IMR-90 (cell line): Measurements from ENCODE around the gene ZMIZ1. TPM values are rescaled to one million over a fixed set of nuclear protein-coding genes. Genes with fewer than 3 reads are reported as not detected.

Experiments
- ATAC-seq: fragments of 200-7000 bp; cut with Tn5 transposase; 2 replicates; pipeline ENCODE4 v1.9.1; 2020; ENCODE audit warnings: low read depth, mild to moderate bottlenecking, moderate library complexity
- BruUV-seq: library from RNA; stranded (reverse); fragments of 400-500 nt; replicated peaks from 2 replicates; lab custom pipeline; 2021; lab: Mats Ljungman, UMichigan
- CTCF ChIA-PET: fragments of 300-600 bp; formaldehyde crosslinking; extraction: SDS; loops from one replicate; lab custom pipeline; 2021; ENCODE audit warnings: antibody characterized with exemption; lab: Yijun Ruan, JAX
- POLR2A ChIA-PET: fragments of 300-600 bp; sonication (Branson Sonifier 250); formaldehyde crosslinking; loops from one replicate; lab custom pipeline; 2022; ENCODE audit warnings: antibody characterized with exemption; ENCODE audit not compliant: unreplicated experiment; lab: Charles Lee
- DNase-seq: peaks from one replicate; pipeline ENCODE4 v3.0.0; 2013
- H2AFZ ChIP-seq: replicated peaks from 2 replicates; pipeline ENCODE3; 2013; ENCODE audit warnings: low read length, mild to moderate bottlenecking; ENCODE audit not compliant: poor library complexity
- H2AK5ac ChIP-seq: 2 replicates; pipeline ENCODE4 v1.6.1; 2013; ENCODE audit warnings: low read depth, low read length, inconsistent platforms
- H2AK9ac ChIP-seq: replicated peaks from 2 replicates; pipeline ENCODE3; 2013; ENCODE audit warnings: mild to moderate bottlenecking, low read depth, low read length, moderate library complexity; ENCODE audit not compliant: poor library complexity
- H2BK120ac ChIP-seq: 2 replicates; pipeline ENCODE4 v1.6.1; 2013; ENCODE audit warnings: low read depth, low read length, inconsistent platforms
- H2BK15ac ChIP-seq: 3 replicates; pipeline ENCODE4 v1.6.1; 2013; ENCODE audit warnings: low read depth, low read length, inconsistent platforms
- H2BK20ac ChIP-seq: 2 replicates; pipeline ENCODE4 v1.6.1; 2013; ENCODE audit warnings: low read depth, mild to moderate bottlenecking, inconsistent platforms, low read length, moderate library complexity
- H2BK5ac ChIP-seq: 2 replicates; pipeline ENCODE4 v1.6.1; 2013; ENCODE audit warnings: mild to moderate bottlenecking, low read depth, low read length, inconsistent platforms; ENCODE audit not compliant: poor library complexity, severe bottlenecking
- H3K14ac ChIP-seq: replicated peaks from 2 replicates; pipeline ENCODE4 v1.6.1; 2013; ENCODE audit warnings: low read depth, low read length, inconsistent platforms
- H3K18ac ChIP-seq: 2 replicates; pipeline ENCODE4 v1.6.1; 2013; ENCODE audit warnings: low read depth, low read length, control low read depth
- H3K23ac ChIP-seq: 2 replicates; pipeline ENCODE4 v1.6.1; 2013; ENCODE audit warnings: low read depth, low read length, inconsistent platforms
- H3K27ac ChIP-seq: 2 replicates; pipeline ENCODE4 v1.5.1; 2013; ENCODE audit warnings: mild to moderate bottlenecking, control low read depth, low read length; ENCODE audit not compliant: insufficient read depth
- H3K27me3 ChIP-seq: 2 replicates; pipeline ENCODE4 v1.6.1; 2013; ENCODE audit warnings: low read length; ENCODE audit not compliant: control insufficient read depth, insufficient read depth
- H3K36me3 ChIP-seq: 2 replicates; pipeline ENCODE4 v1.6.1; 2013; ENCODE audit warnings: low read length, mixed read lengths; ENCODE audit not compliant: control insufficient read depth, insufficient read depth
- H3K4ac ChIP-seq: 2 replicates; pipeline ENCODE4 v1.6.1; 2013; ENCODE audit warnings: low read depth, low read length, inconsistent platforms
- H3K4me1 ChIP-seq: 2 replicates; pipeline ENCODE4 v1.6.1; 2013; ENCODE audit warnings: low read length, mixed read lengths; ENCODE audit not compliant: control insufficient read depth, insufficient read depth
- H3K4me2 ChIP-seq: 2 replicates; pipeline ENCODE4 v1.6.1; 2013; ENCODE audit warnings: low read depth, mild to moderate bottlenecking, control low read depth, low read length, moderate library complexity
- H3K4me3 ChIP-seq: 2 replicates; pipeline ENCODE4 v1.5.1; 2013; ENCODE audit warnings: low read depth, mild to moderate bottlenecking, control low read depth, low read length, moderate library complexity; ENCODE audit not compliant: insufficient read depth
- H3K56ac ChIP-seq: 2 replicates; pipeline ENCODE4 v1.6.1; 2013; ENCODE audit warnings: low read length, inconsistent platforms; ENCODE audit not compliant: insufficient read depth; ENCODE audit errors: extremely low read depth
- H3K79me1 ChIP-seq, 2 experiments: 2 replicates each; pipeline ENCODE4 v1.6.1; 2013; ENCODE audit warnings: low read length in 2 of 2, inconsistent platforms in 1 of 2, low read depth in 1 of 2
- H3K9ac ChIP-seq: 2 replicates; pipeline ENCODE4 v1.6.1; 2013; ENCODE audit warnings: low read depth, low read length, control low read depth
- H3K9me1 ChIP-seq: 2 replicates; pipeline ENCODE4 v1.6.1; 2013; ENCODE audit warnings: low read length, inconsistent platforms; ENCODE audit not compliant: insufficient read depth
- H3K9me3 ChIP-seq: 2 replicates; pipeline ENCODE4 v1.6.1; 2013; ENCODE audit warnings: low read length; ENCODE audit not compliant: control insufficient read depth, insufficient read depth
- H4K20me1 ChIP-seq: 2 replicates; pipeline ENCODE4 v1.6.1; 2013; ENCODE audit warnings: low read length, inconsistent platforms; ENCODE audit not compliant: insufficient read depth
- H4K5ac ChIP-seq: 2 replicates; pipeline ENCODE4 v1.6.1; 2013; ENCODE audit warnings: mild to moderate bottlenecking, low read depth, low read length, control low read depth
- H4K8ac ChIP-seq, 2 experiments: 2 replicates each; pipeline ENCODE4 v1.6.1; 2013; ENCODE audit warnings: low read depth in 2 of 2, low read length in 2 of 2, control low read depth in 1 of 2, inconsistent platforms in 1 of 2
- H4K91ac ChIP-seq: 2 replicates; pipeline ENCODE4 v1.6.1; 2013; ENCODE audit warnings: low read depth, low read length, inconsistent platforms; ENCODE audit not compliant: insufficient read depth
- BHLHE40 ChIP-seq: fragments of 150-350 bp; IDR thresholded peaks from 2 replicates; pipeline ENCODE4 v1.6.1; 2016; ENCODE audit warnings: mild to moderate bottlenecking, low read depth, low read length
- CEBPB ChIP-seq: IDR thresholded peaks from 2 replicates; pipeline ENCODE4 v1.6.1; 2012; ENCODE audit warnings: low read depth, low read length, improper control_type of control experiment
- CHD1 ChIP-seq: IDR thresholded peaks from 2 replicates; pipeline ENCODE4 v1.6.1; 2012; ENCODE audit warnings: low read depth, low read length, improper control_type of control experiment
- CTCF ChIP-seq: conservative IDR thresholded peaks from 2 replicates; pipeline ENCODE4 v1.5.1; 2012; ENCODE audit warnings: mild to moderate bottlenecking, low read depth, low read length, improper control_type of control experiment
- ELK1 ChIP-seq: fragments of 150-350 bp; IDR thresholded peaks from 2 replicates; pipeline ENCODE4 v1.6.1; 2016; ENCODE audit warnings: low read depth, mild to moderate bottlenecking, low read length, moderate library complexity, borderline replicate concordance
- MAFK ChIP-seq: IDR thresholded peaks from 2 replicates; pipeline ENCODE4 v1.6.1; 2012; ENCODE audit warnings: low read depth, low read length, improper control_type of control experiment
- MAZ ChIP-seq: IDR thresholded peaks from 2 replicates; pipeline ENCODE4 v1.6.1; 2012; ENCODE audit warnings: low read depth, mild to moderate bottlenecking, low read length, improper control_type of control experiment, moderate library complexity, borderline replicate concordance
- MXI1 ChIP-seq: IDR thresholded peaks from 2 replicates; pipeline ENCODE4 v1.6.1; 2012; ENCODE audit warnings: low read depth, mild to moderate bottlenecking, low read length, moderate library complexity, borderline replicate concordance
- POLR2A ChIP-seq: IDR thresholded peaks from 2 replicates; pipeline ENCODE4 v1.6.1; 2012; ENCODE audit warnings: mild to moderate bottlenecking, low read depth, low read length
- RAD21 ChIP-seq: IDR thresholded peaks from 2 replicates; pipeline ENCODE4 v1.6.1; 2012; ENCODE audit warnings: low read length, improper control_type of control experiment
- RCOR1 ChIP-seq: IDR thresholded peaks from 2 replicates; pipeline ENCODE4 v1.6.1; 2012; ENCODE audit warnings: mild to moderate bottlenecking, low read length, improper control_type of control experiment; ENCODE audit not compliant: insufficient replicate concordance
- RFX5 ChIP-seq: IDR thresholded peaks from 2 replicates; pipeline ENCODE4 v1.8.0; 2012; ENCODE audit warnings: low read depth, mild to moderate bottlenecking, low read length, moderate library complexity
- USF2 ChIP-seq: fragments of 150-350 bp; IDR thresholded peaks from 2 replicates; pipeline ENCODE4 v1.6.1; 2017; ENCODE audit warnings: mild to moderate bottlenecking, antibody characterized with exemption, low read length, low read depth
- WGBS, 2 experiments: methylation state at CpG; one replicate each; pipeline versions ENCODE4 v1.1.5 to v1.1.7; 2013; ENCODE audit warnings: missing lambda C conversion rate in 2 of 2; ENCODE audit not compliant: insufficient read length in 1 of 2; ENCODE audit errors: extremely low coverage in 2 of 2; 5-methylcytosine and 5-hydroxymethylcytosine counted together
- dilution Hi-C: fragments of 300-500 bp; cut with HindIII; formaldehyde crosslinking; loops from one replicate; pipeline ENCODE4 v1.14.3; 2018; ENCODE audit warnings: low sequenced_read_pairs; ENCODE audit not compliant: unreplicated experiment
- in situ Hi-C: fragments of 300-500 bp; cut with MboI; formaldehyde crosslinking; loops from 3 replicates; pipeline ENCODE4 v1.14.3; 2019; ENCODE audit warnings: low sequenced_read_pairs, inconsistent platforms, mixed read lengths
- intact Hi-C: fragments of 100-400 bp; cut with micrococcal nuclease; formaldehyde crosslinking; loops from 2 replicates; pipeline ENCODE4 v1.10.0; 2022
- polyA plus RNA-seq, 3 experiments: library from polyadenylated mRNA; depleted of rRNA; stranded (reverse); fragments of >200 nt; gene quantifications; 2 replicates each; pipeline ENCODE4 v1.2.3, GENCODE V29; 2012; ENCODE audit warnings: low replicate concordance in 1 of 3
- total RNA-seq: library from RNA; depleted of rRNA; stranded (reverse); fragments of >200 nt; gene quantifications from 2 replicates; pipeline ENCODE4 v1.2.3, GENCODE V29; 2012

Gene ZMIZ1
- total and polyA plus RNA-seq, 2 of the 4 experiments (the other 2 are of a cell fraction) = 6.6 to 48.7 TPM

GRCh38 chr10:79315602-79315920 is 246.8 kb downstream of the ZMIZ1 start:
- Histone ChIP-seq H3K36me3 (peaks cover 43% of the 10 kb centered on the region), H4K5ac (no peak overlapping the region), H3K27ac (no peak overlapping the region), H3K18ac (no peak overlapping the region), H4K91ac (no peak overlapping the region), H3K4me1 (peaks cover 19% of the 10 kb centered on the region), H3K4me3 (no peak overlapping the region), H3K79me1 (peaks cover 4 to 28% of the 10 kb centered on the region in 2 experiments; a peak in 2 of 4 replicates), H3K9me3 (no peaks in the 10 kb centered on the region), H2BK120ac (peak overlapping the region; percentile 3; the same call in 1 of the 2 replicates), H2BK20ac (no peak overlapping the region), H4K20me1 (no peaks in the 10 kb centered on the region), H2AK5ac (no peak overlapping the region), H3K27me3 (no peaks in the 10 kb centered on the region), H2BK5ac (no peak overlapping the region), H2BK15ac (no peak overlapping the region), H3K9me1 (peaks cover 22% of the 10 kb centered on the region), H2AFZ (no peak overlapping the region), H3K23ac (no peak overlapping the region), H4K8ac (no peak overlapping the region), H2AK9ac (no peak overlapping the region), H3K56ac (no peak overlapping the region), H3K14ac (no peak overlapping the region), H3K4ac (no peak overlapping the region), H3K9ac (no peak overlapping the region), H3K4me2 (no peak overlapping the region)
- in situ Hi-C loops (no loop called here), intact Hi-C loops (no loop called here), dilution Hi-C loops (no loop called here)
- CTCF ChIA-PET = interaction anchor here (0.6 kb wide), 1 partner anchor 54 kb away, joined by 3 read pairs; no protein-coding TSS in a partner anchor
- DNase-seq (no peak), ATAC-seq (no peak)
- WGBS, 2 experiments = 90% methylated on average over 2 of the region's 11 CpGs; no CpG with 5 or more reads in 1 of the 2 experiments
- TF ChIP-seq CTCF (no peak), MAZ (no peak), CEBPB (no peak), BHLHE40 (no peak), CHD1 (no peak), ELK1 (no peak), RCOR1 (no peak), MAFK (no peak), MXI1 (no peak), POLR2A (no peak), RFX5 (no peak), USF2 (no peak), RAD21 (no peak)
- POLR2A ChIA-PET = no interaction called here
- no TSS peak for BruUV-seq
